PC-3 (cell line): ENCODE data around the gene CORIN. TPM values are rescaled to one million over a fixed set of nuclear protein-coding genes. Genes with fewer than 3 reads are reported as not detected.

Experiments
- ATAC-seq: fragments of 200-7000 bp; cut with Tn5 transposase; 2 replicates; pipeline ENCODE4 v1.9.1; 2020; ENCODE audit warnings: mild to moderate bottlenecking, moderate library complexity
- BruUV-seq: library from RNA; stranded (reverse); fragments of 400-500 nt; replicated peaks from 2 replicates; lab custom pipeline; 2021; lab: Mats Ljungman, UMichigan
- CTCF ChIA-PET: fragments of 300-600 bp; sonication (Branson Sonifier 250); formaldehyde crosslinking; loops from one replicate; lab custom pipeline; 2022; ENCODE audit warnings: antibody characterized with exemption; lab: Charles Lee
- POLR2A ChIA-PET: fragments of 300-600 bp; sonication (Branson Sonifier 250); formaldehyde crosslinking; loops from one replicate; lab custom pipeline; 2022; ENCODE audit warnings: antibody characterized with exemption; ENCODE audit not compliant: unreplicated experiment; lab: Charles Lee
- DNase-seq: peaks from one replicate; pipeline ENCODE4 v3.0.0-alpha.2; 2015
- H2AFZ ChIP-seq: fragments of 300-600 bp; sonication (generic); 2 replicates; pipeline ENCODE4 v1.6.0; 2016; ENCODE audit warnings: antibody characterized with exemption, low read length
- H3F3A ChIP-seq: fragments of 300-600 bp; sonication (generic); one replicate; pipeline ENCODE4 v1.6.0; 2017; ENCODE audit warnings: antibody characterized with exemption, low read length, control low read depth, mild to moderate bottlenecking; ENCODE audit not compliant: unreplicated experiment
- H3K27ac ChIP-seq: fragments of 300-600 bp; sonication (generic); 2 replicates; pipeline ENCODE4 v1.5.1; 2016; ENCODE audit warnings: mild to moderate bottlenecking, low read length
- H3K27me3 ChIP-seq: fragments of 300-600 bp; sonication (generic); 2 replicates; pipeline ENCODE4 v1.6.1; 2016; ENCODE audit warnings: low read length, mixed read lengths
- H3K36me3 ChIP-seq: fragments of 300-600 bp; sonication (generic); 2 replicates; pipeline ENCODE4 v1.6.1; 2016; ENCODE audit warnings: low read depth, mixed run types, low read length, mixed read lengths
- H3K4me1 ChIP-seq: fragments of 300-600 bp; sonication (generic); 2 replicates; pipeline ENCODE4 v1.5.1; 2016; ENCODE audit warnings: low read length; ENCODE audit not compliant: insufficient read depth
- H3K4me2 ChIP-seq: fragments of 300-600 bp; sonication (generic); 2 replicates; pipeline ENCODE4 v1.6.0; 2016; ENCODE audit warnings: low read length
- H3K4me3 ChIP-seq: fragments of 300-600 bp; sonication (generic); 2 replicates; pipeline ENCODE4 v1.5.1; 2016; ENCODE audit warnings: mild to moderate bottlenecking, low read length, mixed read lengths
- H3K79me2 ChIP-seq: fragments of 300-600 bp; sonication (generic); 2 replicates; pipeline ENCODE4 v1.6.1; 2017; ENCODE audit warnings: low read length, mixed read lengths
- H3K9ac ChIP-seq: fragments of 300-600 bp; sonication (generic); 2 replicates; pipeline ENCODE4 v1.6.0; 2016; ENCODE audit warnings: mild to moderate bottlenecking, low read length
- H3K9me2 ChIP-seq: fragments of 300-600 bp; sonication (generic); replicated peaks from 2 replicates; pipeline ENCODE4 v1.6.1; 2016; ENCODE audit warnings: mixed run types, low read length, mixed read lengths
- H3K9me3 ChIP-seq: fragments of 300-600 bp; sonication (generic); 2 replicates; pipeline ENCODE4 v1.6.1; 2016; ENCODE audit warnings: low read length, mixed read lengths
- H4K20me1 ChIP-seq: fragments of 300-600 bp; sonication (generic); 2 replicates; pipeline ENCODE4 v1.6.1; 2016; ENCODE audit warnings: low read length, mixed read lengths
- EZH2 ChIP-seq: fragments of 300-600 bp; sonication (generic); IDR thresholded peaks from one replicate; pipeline ENCODE4 v1.6.1; 2017; ENCODE audit warnings: antibody characterized with exemption, mild to moderate bottlenecking, low read length; ENCODE audit not compliant: unreplicated experiment
- EZH2phosphoT487 ChIP-seq: fragments of 300-600 bp; sonication (generic); IDR thresholded peaks from 2 replicates; pipeline ENCODE4 v1.6.1; 2018; ENCODE audit warnings: mild to moderate bottlenecking, antibody characterized with exemption, low read length, borderline replicate concordance
- intact Hi-C: fragments of 100-400 bp; cut with micrococcal nuclease; formaldehyde crosslinking; loops from 2 replicates; pipeline ENCODE4 v1.9.0; 2023
- total RNA-seq: library from RNA; depleted of rRNA; stranded (reverse); fragments of >200 nt; gene quantifications from 2 replicates; pipeline ENCODE4 v1.2.3, GENCODE V29; 2014
- TF ChIP-seq, protein P1 (sequence below): fragments of 300-600 bp; sonication (generic); conservative IDR thresholded peaks from 2 replicates; pipeline ENCODE4 v1.5.1; 2017; ENCODE audit warnings: antibody characterized with exemption, low read depth, mild to moderate bottlenecking, low read length

CORIN gene
- total RNA-seq, 1 experiment from 2014 or later: not detected

DNA sequence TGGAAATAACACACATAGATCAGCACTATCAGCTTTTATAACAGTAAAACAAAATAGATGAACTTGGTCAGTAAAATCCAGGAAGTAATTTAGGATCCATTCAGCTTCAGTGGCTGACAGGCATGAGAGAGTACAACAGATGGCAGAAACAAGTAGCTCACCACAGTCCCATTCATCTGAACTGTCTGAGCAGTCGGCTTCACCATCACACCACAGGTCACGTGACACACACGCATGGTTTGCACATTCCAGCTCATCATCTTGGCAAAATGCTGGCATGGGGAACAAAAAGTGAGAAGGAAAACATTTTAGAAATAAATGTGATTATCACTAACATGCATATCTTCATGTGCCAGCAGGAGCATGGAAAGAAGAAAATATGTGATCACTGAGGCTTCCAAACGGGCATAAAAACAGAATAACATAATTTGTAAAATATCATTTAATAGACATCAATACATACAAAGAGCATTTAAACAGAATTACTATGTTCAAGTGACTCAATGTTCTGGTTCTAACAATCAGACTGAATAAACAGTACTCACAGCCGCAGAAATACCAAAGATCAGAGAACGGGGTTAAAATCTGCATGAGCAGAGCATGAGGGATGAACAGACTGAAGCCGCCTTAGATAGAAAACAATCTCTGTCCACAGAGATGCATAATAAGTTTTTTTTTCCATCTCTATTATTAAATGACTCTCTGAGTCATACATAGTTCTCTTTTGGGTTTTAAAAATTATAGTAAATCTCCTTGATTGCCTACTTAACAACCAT lies 194.7 kb downstream of the CORIN start:
- Histone ChIP-seq H3K79me2 (no peaks in the 10 kb centered on the region), H4K20me1 (no peaks in the 10 kb centered on the region), H3K4me1 (no peaks in the 10 kb centered on the region), H2AFZ (no peak overlapping the region), H3K9me2 (no peaks in the 10 kb centered on the region), H3K9me3 (no peaks in the 10 kb centered on the region), H3K4me3 (no peak overlapping the region), H3K27ac (no peak overlapping the region), H3K27me3 (peaks cover 5% of the 10 kb centered on the region), H3F3A (no peaks in the 10 kb centered on the region), H3K36me3 (no peaks in the 10 kb centered on the region), H3K9ac (no peak overlapping the region), H3K4me2 (no peak overlapping the region)
- ChIA-PET CTCF (no interaction called here), POLR2A (no interaction called here)
- ATAC-seq (no peak), DNase-seq (no peak)
- intact Hi-C loops: no loop called here
- BruUV-seq: no TSS peak
- TF ChIP-seq, protein P1, sequence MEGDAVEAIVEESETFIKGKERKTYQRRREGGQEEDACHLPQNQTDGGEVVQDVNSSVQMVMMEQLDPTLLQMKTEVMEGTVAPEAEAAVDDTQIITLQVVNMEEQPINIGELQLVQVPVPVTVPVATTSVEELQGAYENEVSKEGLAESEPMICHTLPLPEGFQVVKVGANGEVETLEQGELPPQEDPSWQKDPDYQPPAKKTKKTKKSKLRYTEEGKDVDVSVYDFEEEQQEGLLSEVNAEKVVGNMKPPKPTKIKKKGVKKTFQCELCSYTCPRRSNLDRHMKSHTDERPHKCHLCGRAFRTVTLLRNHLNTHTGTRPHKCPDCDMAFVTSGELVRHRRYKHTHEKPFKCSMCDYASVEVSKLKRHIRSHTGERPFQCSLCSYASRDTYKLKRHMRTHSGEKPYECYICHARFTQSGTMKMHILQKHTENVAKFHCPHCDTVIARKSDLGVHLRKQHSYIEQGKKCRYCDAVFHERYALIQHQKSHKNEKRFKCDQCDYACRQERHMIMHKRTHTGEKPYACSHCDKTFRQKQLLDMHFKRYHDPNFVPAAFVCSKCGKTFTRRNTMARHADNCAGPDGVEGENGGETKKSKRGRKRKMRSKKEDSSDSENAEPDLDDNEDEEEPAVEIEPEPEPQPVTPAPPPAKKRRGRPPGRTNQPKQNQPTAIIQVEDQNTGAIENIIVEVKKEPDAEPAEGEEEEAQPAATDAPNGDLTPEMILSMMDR: no peak
- TF ChIP-seq EZH2phosphoT487 (no peak), EZH2 (no peak)

DNA sequence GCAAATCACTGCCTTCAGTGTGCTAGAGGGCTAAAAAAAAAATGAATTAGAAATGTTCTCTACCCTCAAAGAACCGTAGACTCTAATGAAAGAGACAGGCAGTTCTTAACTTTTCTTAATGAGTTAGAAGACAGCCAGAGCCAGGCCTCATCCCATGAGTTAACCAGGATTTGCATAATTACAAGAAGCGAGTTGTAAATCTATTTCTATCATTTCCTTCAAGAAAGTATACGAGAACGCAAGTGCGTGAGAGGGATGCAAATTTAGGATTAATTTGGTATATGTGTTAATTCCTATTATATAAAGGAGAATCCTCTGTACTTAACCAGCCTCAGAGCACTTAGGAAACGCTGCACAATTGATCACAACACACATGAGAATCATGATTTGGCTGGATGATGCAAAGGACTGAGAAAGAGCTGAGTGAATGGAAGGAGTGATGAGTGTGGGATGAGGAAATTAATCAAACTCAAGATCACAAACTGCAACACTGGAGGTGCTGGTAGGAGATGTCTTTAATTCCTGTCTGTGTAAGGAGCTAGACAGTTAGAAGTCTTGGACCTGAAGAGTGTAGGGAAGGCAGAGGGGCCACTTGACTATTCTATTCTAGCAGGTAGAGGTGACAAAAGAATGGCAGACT lies 195.6 kb downstream of the CORIN start:
- POLR2A ChIA-PET: no interaction called here
- no peak for ATAC-seq
- Histone ChIP-seq H3K4me1 (no peaks in the 10 kb centered on the region), H3K4me3 (no peak overlapping the region), H3K27me3 (no peaks in the 10 kb centered on the region; the same call in none of the 2 replicates), H3K9ac (no peak overlapping the region), H2AFZ (no peak overlapping the region), H3K9me3 (no peaks in the 10 kb centered on the region), H3K79me2 (no peaks in the 10 kb centered on the region), H4K20me1 (no peaks in the 10 kb centered on the region), H3K9me2 (no peaks in the 10 kb centered on the region), H3K36me3 (no peaks in the 10 kb centered on the region), H3F3A (no peaks in the 10 kb centered on the region), H3K4me2 (no peak overlapping the region), H3K27ac (no peak overlapping the region)
- CTCF ChIA-PET: no interaction called here
- intact Hi-C loops: no loop called here
- DNase-seq: no peak
- BruUV-seq: no TSS peak
- no peak for TF ChIP-seq EZH2phosphoT487
- TF ChIP-seq, protein P1: no peak
- no peak for TF ChIP-seq EZH2

DNA sequence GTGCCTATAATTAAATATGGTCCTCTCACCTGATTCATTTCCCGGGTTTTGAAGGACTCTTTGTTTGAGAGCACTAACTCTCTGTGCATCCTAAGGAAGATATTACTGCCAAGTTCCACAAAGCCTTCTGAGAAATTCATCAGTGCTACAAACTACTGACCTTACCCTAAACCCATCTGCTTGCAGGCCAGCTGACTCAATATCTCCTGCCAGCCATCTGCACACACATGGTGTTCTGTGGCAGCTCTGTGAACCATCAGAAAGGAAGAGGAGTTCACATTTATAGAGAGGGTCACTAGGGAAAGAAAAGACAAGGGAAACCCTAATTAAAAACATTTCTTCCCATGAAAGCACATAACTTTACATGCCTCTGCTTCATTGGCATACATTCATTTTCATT lies 196.1 kb downstream of the CORIN start:
- ChIA-PET CTCF (no interaction called here), POLR2A (no interaction called here)
- Histone ChIP-seq H2AFZ (no peak overlapping the region), H3K79me2 (no peaks in the 10 kb centered on the region), H3K9ac (no peak overlapping the region), H3F3A (no peaks in the 10 kb centered on the region), H3K36me3 (no peaks in the 10 kb centered on the region), H3K9me2 (no peaks in the 10 kb centered on the region), H4K20me1 (no peaks in the 10 kb centered on the region), H3K9me3 (no peaks in the 10 kb centered on the region), H3K27me3 (no peaks in the 10 kb centered on the region; the same call in none of the 2 replicates), H3K27ac (no peak overlapping the region), H3K4me1 (no peaks in the 10 kb centered on the region), H3K4me2 (no peak overlapping the region), H3K4me3 (no peak overlapping the region)
- DNase-seq (no peak), ATAC-seq (no peak)
- no TSS peak for BruUV-seq
- TF ChIP-seq, protein P1: no peak
- TF ChIP-seq EZH2 (no peak), EZH2phosphoT487 (no peak)
- intact Hi-C loops: no loop called here
